Measurements from ENCODE around the gene PTPRG. TPM values are rescaled to one million over a fixed set of nuclear protein-coding genes. Genes with fewer than 3 reads are reported as not detected.

PTPRG gene
- total RNA-seq, 6 experiments from 2014 or later = 11.7 to 27.8 (median 14.7) TPM

GRCh38 chr3:61522626-61523025, 38.7 kb upstream of the PTPRG start:
- TF ChIP-seq POLR2A (IDR thresholded peaks at IDR 0.05) = no peak
- TF ChIP-seq, protein P1, sequence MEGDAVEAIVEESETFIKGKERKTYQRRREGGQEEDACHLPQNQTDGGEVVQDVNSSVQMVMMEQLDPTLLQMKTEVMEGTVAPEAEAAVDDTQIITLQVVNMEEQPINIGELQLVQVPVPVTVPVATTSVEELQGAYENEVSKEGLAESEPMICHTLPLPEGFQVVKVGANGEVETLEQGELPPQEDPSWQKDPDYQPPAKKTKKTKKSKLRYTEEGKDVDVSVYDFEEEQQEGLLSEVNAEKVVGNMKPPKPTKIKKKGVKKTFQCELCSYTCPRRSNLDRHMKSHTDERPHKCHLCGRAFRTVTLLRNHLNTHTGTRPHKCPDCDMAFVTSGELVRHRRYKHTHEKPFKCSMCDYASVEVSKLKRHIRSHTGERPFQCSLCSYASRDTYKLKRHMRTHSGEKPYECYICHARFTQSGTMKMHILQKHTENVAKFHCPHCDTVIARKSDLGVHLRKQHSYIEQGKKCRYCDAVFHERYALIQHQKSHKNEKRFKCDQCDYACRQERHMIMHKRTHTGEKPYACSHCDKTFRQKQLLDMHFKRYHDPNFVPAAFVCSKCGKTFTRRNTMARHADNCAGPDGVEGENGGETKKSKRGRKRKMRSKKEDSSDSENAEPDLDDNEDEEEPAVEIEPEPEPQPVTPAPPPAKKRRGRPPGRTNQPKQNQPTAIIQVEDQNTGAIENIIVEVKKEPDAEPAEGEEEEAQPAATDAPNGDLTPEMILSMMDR (IDR thresholded peaks at IDR 0.05) = no peak
- Histone ChIP-seq H3K4me3 (no peak overlapping the region), H3K4me1 (peaks cover 0 to 29% (median 12%) of the 10 kb centered on the region in 4 donors), H3K27me3 (no peaks in the 10 kb centered on the region), H3K27ac (no peak overlapping the region), H3K9me3 (no peaks in the 10 kb centered on the region), H3K36me3 (no peaks in the 10 kb centered on the region)
- no peak for ATAC-seq
- no peak for DNase-seq
- intact Hi-C loops (cut with DNase I) = no loop called here
- WGBS (ENCODE audit: insufficient coverage, low coverage, low lambda C conversion rate, missing lambda C conversion rate) = 82% methylated on average over 1 of the region's 2 CpGs

DNA sequence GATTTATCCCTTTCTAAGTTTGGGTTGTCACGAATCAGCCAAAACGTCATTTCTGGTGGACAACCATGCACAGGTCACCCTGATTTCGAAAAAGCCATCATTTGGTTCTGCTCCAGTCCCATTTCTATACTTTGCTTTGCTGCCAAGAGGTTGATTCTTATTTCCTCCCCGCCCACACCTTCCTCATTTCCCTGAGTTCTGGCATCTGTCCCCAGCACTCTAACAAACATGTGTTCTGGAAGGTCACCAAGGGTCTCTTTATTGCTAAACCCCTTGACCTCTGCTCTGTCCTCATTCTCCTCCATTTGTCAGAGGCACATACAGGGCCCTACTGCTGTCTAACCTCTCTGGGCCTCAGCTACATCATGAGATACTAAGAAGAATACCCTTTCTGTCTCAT, 36.4 kb upstream of the PTPRG start:
- DNase-seq = peak in 2 of 3 donors; percentile 23 to 60
- intact Hi-C loops (cut with DNase I) = no loop called here
- peak; percentile 87 to 94 (median 92) for ATAC-seq
- Histone ChIP-seq H3K9me3 (no peaks in the 10 kb centered on the region), H3K27ac (no peak overlapping the region), H3K4me3 (no peak overlapping the region), H3K27me3 (no peaks in the 10 kb centered on the region), H3K36me3 (no peaks in the 10 kb centered on the region), H3K4me1 (peaks cover 0 to 17% (median 6%) of the 10 kb centered on the region in 4 donors)
- TF ChIP-seq, protein P1 (IDR thresholded peaks at IDR 0.05) = no peak
- no peak for TF ChIP-seq POLR2A (IDR thresholded peaks at IDR 0.05)
- 21% methylated on average over 4 of the region's 4 CpGs for WGBS (ENCODE audit: insufficient coverage, low coverage, low lambda C conversion rate, missing lambda C conversion rate)

- TF ChIP-seq, protein P1 (IDR thresholded peaks at IDR 0.05) = no peak
- TF ChIP-seq POLR2A (IDR thresholded peaks at IDR 0.05) = no peak
- no peak overlapping the region for H3K27ac ChIP-seq
- DNase-seq = no peak
Measured at GRCh38 chr3:61526308-61526707, 35.1 kb upstream of the PTPRG start.

GRCh38 chr3:61527011-61527410, 34.4 kb upstream of the PTPRG start:
- Histone ChIP-seq H3K36me3 (no peaks in the 10 kb centered on the region), H3K27ac (no peak overlapping the region), H3K27me3 (no peaks in the 10 kb centered on the region), H3K4me1 (peaks cover 0 to 14% (median 6%) of the 10 kb centered on the region in 4 donors), H3K9me3 (no peaks in the 10 kb centered on the region), H3K4me3 (no peak overlapping the region)
- intact Hi-C loops (cut with DNase I) = no loop called here
- DNase-seq (no peak), ATAC-seq (no peak)
- TF ChIP-seq, protein P1 (IDR thresholded peaks at IDR 0.05) = no peak
- TF ChIP-seq POLR2A (IDR thresholded peaks at IDR 0.05) = no peak
- WGBS (ENCODE audit: insufficient coverage, low coverage, low lambda C conversion rate, missing lambda C conversion rate) = 96% methylated on average over 4 of the region's 8 CpGs

More at GRCh38 chr3:61526308-61526707, 35.1 kb upstream of the PTPRG start:
- Histone ChIP-seq H3K27me3 (no peaks in the 10 kb centered on the region), H3K4me1 (peaks cover 0 to 14% (median 6%) of the 10 kb centered on the region in 4 donors), H3K4me3 (no peak overlapping the region), H3K9me3 (no peaks in the 10 kb centered on the region), H3K36me3 (no peaks in the 10 kb centered on the region)
- intact Hi-C loops (cut with DNase I) = no loop called here
- 100% methylated on average over 2 of the region's 5 CpGs for WGBS (ENCODE audit: insufficient coverage, low coverage, low lambda C conversion rate, missing lambda C conversion rate)
- ATAC-seq = no peak

- Histone ChIP-seq H3K4me3 (no peak overlapping the region), H3K36me3 (no peaks in the 10 kb centered on the region), H3K27me3 (no peaks in the 10 kb centered on the region), H3K9me3 (no peaks in the 10 kb centered on the region), H3K27ac (no peak overlapping the region), H3K4me1 (peaks cover 0 to 4% (median 2%) of the 10 kb centered on the region in 4 donors)
- DNase-seq = no peak
- WGBS (ENCODE audit: insufficient coverage, low coverage, low lambda C conversion rate, missing lambda C conversion rate) = 0% methylated on average over 1 of the region's 1 CpG
- ATAC-seq = peak; percentile 76 to 79 (median 79)
- intact Hi-C loops (cut with DNase I) = no loop called here
- TF ChIP-seq POLR2A (IDR thresholded peaks at IDR 0.05) = no peak
- TF ChIP-seq, protein P1 (IDR thresholded peaks at IDR 0.05) = peak; percentile 54 to 78 (median 62)
Measured at GRCh38 chr3:61530355-61530754, 31.0 kb upstream of the PTPRG start.

Measured in right lobe of liver (tissue), 6 donors.